GM12878 (cell line): ENCODE data around the gene PADI3. TPM values are rescaled to one million over a fixed set of nuclear protein-coding genes. Genes with fewer than 3 reads are reported as not detected.

Experiments used
- ATAC-seq: fragments of 200-7000 bp; cut with Tn5 transposase; 3 replicates; pipeline ENCODE4 v1.9.1; 2020; ENCODE audit warnings: mild to moderate bottlenecking, moderate library complexity
- BruUV-seq: library from RNA; stranded (reverse); fragments of 400-500 nt; replicated peaks from 2 replicates; lab custom pipeline; 2021; lab: Mats Ljungman, UMichigan
- CTCF ChIA-PET: fragments of 300-600 bp; sonication (Branson Sonifier 250); formaldehyde crosslinking; extraction: SDS; loops from one replicate; lab custom pipeline; 2021; ENCODE audit warnings: inconsistent platforms; lab: Yijun Ruan, JAX
- POLR2A ChIA-PET: fragments of 350-600 bp; formaldehyde crosslinking; extraction: SDS; loops from one replicate; lab custom pipeline; 2021; ENCODE audit warnings: inconsistent platforms; lab: Charles Lee
- RAD21 ChIA-PET: fragments of 300-600 bp; sonication (Branson Sonifier 250); formaldehyde crosslinking; loops from one replicate; lab custom pipeline; 2023; ENCODE audit warnings: antibody characterized with exemption; ENCODE audit not compliant: unreplicated experiment; lab: Charles Lee
- SMC1A ChIA-PET: fragments of 300-600 bp; sonication (Branson Sonifier 250); formaldehyde crosslinking; loops from one replicate; lab custom pipeline; 2023; ENCODE audit not compliant: unreplicated experiment, uncharacterized antibody; lab: Charles Lee
- DNase-seq: peaks from one replicate; pipeline ENCODE4 v3.0.0-alpha.2; 2011; ENCODE audit warnings: low read depth, low spot score
- FAIRE-seq: peaks from 3 replicates; lab custom pipeline; 2011; peaks lifted over from hg19 to GRCh38; lab: Jason Lieb, UNC
- H2AFZ ChIP-seq: 2 replicates; pipeline ENCODE4 v1.6.0; 2011; ENCODE audit warnings: low read depth, low read length, control low read depth; ENCODE audit not compliant: control insufficient read depth
- H3K27ac ChIP-seq: 2 replicates; pipeline ENCODE4 v1.5.1; 2011; ENCODE audit warnings: control low read depth; ENCODE audit not compliant: control insufficient read depth, insufficient read depth
- H3K27me3 ChIP-seq, 2 experiments: replicated peaks in 1 of 2; 2 replicates each; pipeline versions ENCODE4 v1.6.0 to v1.6.1; 2011; ENCODE audit warnings: low read length in 1 of 2; ENCODE audit not compliant: control insufficient read depth in 2 of 2, insufficient read depth in 2 of 2
- H3K36me3 ChIP-seq, 2 experiments: 2 replicates each; pipeline ENCODE4 v1.5.1; 2011; ENCODE audit warnings: low read length in 1 of 2; ENCODE audit not compliant: control insufficient read depth in 2 of 2, insufficient read depth in 2 of 2
- H3K4me1 ChIP-seq: 2 replicates; pipeline ENCODE4 v1.6.1; 2011; ENCODE audit warnings: mild to moderate bottlenecking, low read length, moderate library complexity, mixed read lengths; ENCODE audit not compliant: control insufficient read depth, insufficient read depth
- H3K4me2 ChIP-seq: 2 replicates; pipeline ENCODE4 v1.6.0; 2011; ENCODE audit warnings: control low read depth; ENCODE audit not compliant: control insufficient read depth, insufficient read depth
- H3K4me3 ChIP-seq: fragments of 200-600 bp; sonication (generic); 2 replicates; pipeline ENCODE4 v1.5.1; 2016
- H3K79me2 ChIP-seq: 2 replicates; pipeline ENCODE4 v1.6.0; 2011; ENCODE audit warnings: low read length; ENCODE audit not compliant: control insufficient read depth, insufficient read depth
- H3K9ac ChIP-seq: 2 replicates; pipeline ENCODE4 v1.8.0; 2011; ENCODE audit warnings: low read length, control low read depth, mixed read lengths; ENCODE audit not compliant: control insufficient read depth, insufficient read depth
- H3K9me3 ChIP-seq: replicated peaks from 3 replicates; pipeline ENCODE4 v1.5.1; 2011; ENCODE audit warnings: mild to moderate bottlenecking, low read length; ENCODE audit not compliant: control insufficient read depth, insufficient read depth
- H4K20me1 ChIP-seq: 2 replicates; pipeline ENCODE4 v1.6.0; 2011; ENCODE audit not compliant: control insufficient read depth, insufficient read depth
- CREM ChIP-seq: IDR thresholded peaks from 2 replicates; pipeline ENCODE4 v1.6.1; 2014; ENCODE audit warnings: antibody characterized with exemption, low read depth
- NBN ChIP-seq: fragments of 450-650 bp; IDR thresholded peaks from 2 replicates; pipeline ENCODE4 v1.6.1; 2016
- RELA ChIP-seq: fragments of 450-650 bp; IDR thresholded peaks from 2 replicates; pipeline ENCODE4 v1.8.0; 2014; ENCODE audit warnings: borderline replicate concordance; ENCODE audit not compliant: partially characterized antibody
- SMAD1 ChIP-seq: fragments of 450-650 bp; IDR thresholded peaks from 2 replicates; pipeline ENCODE4 v1.6.1; 2018; ENCODE audit warnings: mild to moderate bottlenecking, low read depth; ENCODE audit not compliant: partially characterized antibody
- SP1 ChIP-seq: IDR thresholded peaks from one replicate; pipeline ENCODE4 v1.6.1; 2011; ENCODE audit warnings: low read depth, low read length
- SRF ChIP-seq, 2 experiments: IDR thresholded peaks; 2 replicates each; pipeline ENCODE4 v1.6.1; 2011; ENCODE audit warnings: low read depth in 2 of 2, low read length in 2 of 2, mild to moderate bottlenecking in 1 of 2, moderate library complexity in 1 of 2
- SUPT20H ChIP-seq: IDR thresholded peaks from 2 replicates; pipeline ENCODE4 v1.6.1; 2011; ENCODE audit warnings: low read depth, mild to moderate bottlenecking, low read length, moderate library complexity, borderline replicate concordance; ENCODE audit not compliant: control insufficient read depth
- WGBS: methylation state at CpG from one replicate; pipeline ENCODE4 v1.1.6; 2016; ENCODE audit warnings: low lambda C conversion rate; ENCODE audit not compliant: insufficient replicate concordance, insufficient coverage; ENCODE audit errors: missing lambda C conversion rate; 5-methylcytosine and 5-hydroxymethylcytosine counted together
- in situ Hi-C: fragments of 300-500 bp; cut with MboI; formaldehyde crosslinking; loops from 9 replicates; pipeline ENCODE4 v1.14.3; 2018; ENCODE audit warnings: mixed read lengths
- intact Hi-C: fragments of 100-400 bp; cut with micrococcal nuclease; formaldehyde crosslinking; loops from one replicate; pipeline ENCODE4 v1.14.2; 2022; ENCODE audit not compliant: unreplicated experiment
- polyA plus RNA-seq, 11 experiments: library from polyadenylated mRNA; depleted of rRNA in 4 of 11; unstranded in 6 of 11; stranded (reverse) in 5 of 11; fragments of >200 nt; fragmentation: Nextera tagmentation in 4 of 11; fragmentation: Illumina TruSeq in 1 of 11; extraction: Ambion mirVana in 4 of 11; extraction: Trizol in 1 of 11; gene quantifications; 1 replicate in 1 of 11; 2 replicates in 10 of 11; pipeline versions ENCODE4 v1.2.1 to v1.2.3, GENCODE V29; 2011 to 2016; ENCODE audit warnings: inconsistent platforms in 2 of 11, missing spikeins in 2 of 11, low read depth in 1 of 11
- total RNA-seq, 4 experiments: library from RNA; depleted of rRNA in 3 of 4; stranded (reverse); fragments of >200 nt in 3 of 4; fragmentation: Illumina TruSeq in 1 of 4; extraction: Trizol in 1 of 4; gene quantifications; 2 replicates each; pipeline versions ENCODE4 v1.2.1 to v1.2.3, GENCODE V29; 2013 to 2021
- TF ChIP-seq, protein P1 (sequence below): fragments of 450-650 bp; IDR thresholded peaks from 2 replicates; pipeline ENCODE4 v1.6.1; 2017; ENCODE audit warnings: borderline replicate concordance
- TF ChIP-seq, protein P2 (sequence below): fragments of 450-650 bp; IDR thresholded peaks from 2 replicates; pipeline ENCODE4 v1.6.1; 2016; ENCODE audit warnings: mild to moderate bottlenecking, moderate library complexity, borderline replicate concordance

PADI3 gene
- total and polyA plus RNA-seq, 10 of the 15 experiments (the other 5 are each of a cell fraction or from before 2014, with no cell fraction given), result 0.01 TPM; not detected in 9

DNA sequence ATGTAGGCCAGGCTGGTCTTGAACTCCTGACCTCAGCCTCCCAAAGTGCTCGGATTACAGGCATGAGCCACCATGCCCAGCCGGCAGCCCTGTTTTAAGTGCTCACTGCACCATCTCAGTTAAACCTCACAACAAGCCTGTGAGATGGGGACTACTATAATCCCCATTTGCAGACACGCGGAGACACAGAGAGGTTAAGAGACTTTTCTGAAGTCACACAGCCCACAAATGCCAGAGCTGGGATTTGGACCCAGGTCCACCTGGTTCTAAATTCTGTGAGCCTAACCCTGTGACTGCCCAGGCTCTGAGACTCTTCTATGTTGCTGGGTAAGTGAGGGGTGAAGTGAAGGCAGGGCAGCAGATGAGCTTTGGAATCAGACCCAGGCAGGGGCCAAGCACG lies 37.5 kb upstream of the PADI3 start (continued):
- TF ChIP-seq SUPT20H (no peak), SRF (IDR thresholded peaks at IDR 0.05; ENCODE audit: low read depth in 2 of 2, low read length in 2 of 2) (no peak), SP1 (no peak), NBN (no peak), CREM (no peak)
- TF ChIP-seq, protein P1, sequence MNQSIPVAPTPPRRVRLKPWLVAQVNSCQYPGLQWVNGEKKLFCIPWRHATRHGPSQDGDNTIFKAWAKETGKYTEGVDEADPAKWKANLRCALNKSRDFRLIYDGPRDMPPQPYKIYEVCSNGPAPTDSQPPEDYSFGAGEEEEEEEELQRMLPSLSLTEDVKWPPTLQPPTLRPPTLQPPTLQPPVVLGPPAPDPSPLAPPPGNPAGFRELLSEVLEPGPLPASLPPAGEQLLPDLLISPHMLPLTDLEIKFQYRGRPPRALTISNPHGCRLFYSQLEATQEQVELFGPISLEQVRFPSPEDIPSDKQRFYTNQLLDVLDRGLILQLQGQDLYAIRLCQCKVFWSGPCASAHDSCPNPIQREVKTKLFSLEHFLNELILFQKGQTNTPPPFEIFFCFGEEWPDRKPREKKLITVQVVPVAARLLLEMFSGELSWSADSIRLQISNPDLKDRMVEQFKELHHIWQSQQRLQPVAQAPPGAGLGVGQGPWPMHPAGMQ, result no peak

DNA sequence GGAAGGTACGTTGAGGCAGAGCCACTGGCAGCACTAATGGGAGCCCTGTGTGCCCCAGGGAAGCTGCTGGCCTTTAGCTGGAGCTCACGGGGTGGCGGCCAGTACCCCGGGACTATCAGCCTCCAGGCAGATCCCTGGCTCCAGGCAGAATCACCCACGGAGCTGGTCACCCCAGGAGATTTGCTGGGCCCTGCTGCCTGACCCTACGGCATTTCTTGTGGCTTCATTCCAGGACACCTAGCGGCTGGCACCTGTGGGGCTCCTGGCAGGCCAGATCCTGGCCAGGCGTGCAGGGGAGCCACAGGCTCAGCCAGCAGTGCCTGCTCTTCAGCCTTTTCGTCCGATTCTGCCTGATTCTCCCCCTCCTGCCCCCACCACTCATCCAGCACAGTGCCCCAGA lies 36.9 kb upstream of the PADI3 start:
- no peak for ATAC-seq
- ChIA-PET SMC1A (interaction anchor here (0.8 to 1.6 kb wide), 2 partner anchors 70 to 85 kb away, joined by 3 to 6 read pairs; no protein-coding TSS in a partner anchor), CTCF (interaction anchor here (1.2 kb wide), 1 partner anchor 151 kb away, joined by 3 read pairs; no protein-coding TSS in a partner anchor), POLR2A (no interaction called here), RAD21 (interaction anchor here (1.2 kb wide), 1 partner anchor 14 kb away, joined by 3 read pairs; no protein-coding TSS in a partner anchor)
- Histone ChIP-seq H3K4me1 (peaks cover 13% of the 10 kb centered on the region), H3K4me3 (no peak overlapping the region), H4K20me1 (no peaks in the 10 kb centered on the region), H3K27ac (no peak overlapping the region), H3K4me2 (no peak overlapping the region), H2AFZ (no peak overlapping the region), H3K9me3 (no peaks in the 10 kb centered on the region), H3K27me3 (peaks cover 0 to 2% of the 10 kb centered on the region in 2 experiments; a peak in 2 of 4 replicates), H3K9ac (no peak overlapping the region), H3K36me3 (no peaks in the 10 kb centered on the region), H3K79me2 (no peaks in the 10 kb centered on the region)
- 30% methylated on average over 10 of the region's 10 CpGs for WGBS
- no peak for DNase-seq
- FAIRE-seq, result no peak
- BruUV-seq, result no TSS peak
- in situ Hi-C loops (no loop called here), intact Hi-C loops (no loop called here)
- TF ChIP-seq RELA (no peak), SMAD1 (no peak)
- TF ChIP-seq, protein P2, sequence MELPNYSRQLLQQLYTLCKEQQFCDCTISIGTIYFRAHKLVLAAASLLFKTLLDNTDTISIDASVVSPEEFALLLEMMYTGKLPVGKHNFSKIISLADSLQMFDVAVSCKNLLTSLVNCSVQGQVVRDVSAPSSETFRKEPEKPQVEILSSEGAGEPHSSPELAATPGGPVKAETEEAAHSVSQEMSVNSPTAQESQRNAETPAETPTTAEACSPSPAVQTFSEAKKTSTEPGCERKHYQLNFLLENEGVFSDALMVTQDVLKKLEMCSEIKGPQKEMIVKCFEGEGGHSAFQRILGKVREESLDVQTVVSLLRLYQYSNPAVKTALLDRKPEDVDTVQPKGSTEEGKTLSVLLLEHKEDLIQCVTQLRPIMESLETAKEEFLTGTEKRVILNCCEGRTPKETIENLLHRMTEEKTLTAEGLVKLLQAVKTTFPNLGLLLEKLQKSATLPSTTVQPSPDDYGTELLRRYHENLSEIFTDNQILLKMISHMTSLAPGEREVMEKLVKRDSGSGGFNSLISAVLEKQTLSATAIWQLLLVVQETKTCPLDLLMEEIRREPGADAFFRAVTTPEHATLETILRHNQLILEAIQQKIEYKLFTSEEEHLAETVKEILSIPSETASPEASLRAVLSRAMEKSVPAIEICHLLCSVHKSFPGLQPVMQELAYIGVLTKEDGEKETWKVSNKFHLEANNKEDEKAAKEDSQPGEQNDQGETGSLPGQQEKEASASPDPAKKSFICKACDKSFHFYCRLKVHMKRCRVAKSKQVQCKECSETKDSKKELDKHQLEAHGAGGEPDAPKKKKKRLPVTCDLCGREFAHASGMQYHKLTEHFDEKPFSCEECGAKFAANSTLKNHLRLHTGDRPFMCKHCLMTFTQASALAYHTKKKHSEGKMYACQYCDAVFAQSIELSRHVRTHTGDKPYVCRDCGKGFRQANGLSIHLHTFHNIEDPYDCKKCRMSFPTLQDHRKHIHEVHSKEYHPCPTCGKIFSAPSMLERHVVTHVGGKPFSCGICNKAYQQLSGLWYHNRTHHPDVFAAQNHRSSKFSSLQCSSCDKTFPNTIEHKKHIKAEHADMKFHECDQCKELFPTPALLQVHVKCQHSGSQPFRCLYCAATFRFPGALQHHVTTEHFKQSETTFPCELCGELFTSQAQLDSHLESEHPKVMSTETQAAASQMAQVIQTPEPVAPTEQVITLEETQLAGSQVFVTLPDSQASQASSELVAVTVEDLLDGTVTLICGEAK, result no peak
